Body of pancreas (tissue), 4 donors: ENCODE results near the gene SNAP25.

ENCODE experiments used
- CTCF ChIP-seq, 7 experiments: fragments of 450-650 bp in 4 of 7; fragments of 200-600 bp in 3 of 7; sonication (generic) in 3 of 7; IDR thresholded peaks; one replicate each; pipeline ENCODE4 v1.5.1; 2016 to 2019; ENCODE audit warnings: antibody characterized with exemption in 7 of 7
- POLR2A ChIP-seq, 3 donors: fragments of 450-650 bp; IDR thresholded peaks; one replicate each; pipeline ENCODE4 v1.6.1; 2016; ENCODE audit warnings: antibody characterized with exemption in 3 of 3, mild to moderate bottlenecking in 2 of 3

- TF ChIP-seq CTCF (IDR thresholded peaks at IDR 0.05) = no peak
- TF ChIP-seq POLR2A (IDR thresholded peaks at IDR 0.05) = no peak
Observed at GRCh38 chr20:10231290-10231689, 12.7 kb downstream of the SNAP25 start.
